ENCODE results near the gene C19orf85. TPM values are rescaled to one million over a fixed set of nuclear protein-coding genes. Genes with fewer than 3 reads are reported as not detected.
A peak's percentile ranks its signal among the peaks of the same experiment; 100 is the strongest.

The C19orf85 gene
- total RNA-seq, 1 experiment from 2014 or later, result not detected

- CTCF ChIA-PET, result no interaction called here
- H3K27me3 ChIP-seq (ENCODE audit: control insufficient read depth, insufficient read depth, low read length), result peaks cover 21% of the 10 kb centered on the region
- POLR2A ChIA-PET, result no interaction called here
- no peak overlapping the region for H3K27ac ChIP-seq (ENCODE audit: low read length)
- no peak for DNase-seq (ENCODE audit: low read depth, low spot score)
- H3K4me1 ChIP-seq (ENCODE audit: control insufficient read depth, insufficient read depth, low read length), result peaks cover 5% of the 10 kb centered on the region; the same call in 1 of the 2 replicates
- BruUV-seq (replicated peaks), result no TSS peak
- intact Hi-C loops (cut with micrococcal nuclease; ENCODE audit: unreplicated experiment), result no loop called here
- no peak for ATAC-seq
- TF ChIP-seq SIN3A (IDR thresholded peaks at IDR 0.05; ENCODE audit: borderline replicate concordance, insufficient read depth, low read depth, low read length) (no peak), POLR2AphosphoS5 (IDR thresholded peaks at IDR 0.05; ENCODE audit: low read depth, low read length) (no peak), CTCF (IDR thresholded peaks at IDR 0.05) (no peak), REST (IDR thresholded peaks at IDR 0.05; ENCODE audit: insufficient read depth in 1 of 2, low read depth in 2 of 2, low read length in 1 of 2) (no peak), TCF7L2 (IDR thresholded peaks at IDR 0.05; ENCODE audit: low read depth, low read length) (no peak)
- H3K36me3 ChIP-seq (ENCODE audit: control insufficient read depth, insufficient read depth, low read length), result no peaks in the 10 kb centered on the region
- in situ Hi-C loops (cut with HindIII; ENCODE audit: low pct_unique_long_range_greater_than_20kb, low sequenced_read_pairs), result no loop called here
- no peaks in the 10 kb centered on the region for H3K9me3 ChIP-seq (ENCODE audit: control insufficient read depth, insufficient read depth, low read depth, low read length)
- no peak overlapping the region for H3K4me3 ChIP-seq (ENCODE audit: low read depth in 2 of 2, low read length in 2 of 2)
These were observed 23.2 kb downstream of the C19orf85 start for GRCh38 chr19:55441319-55441691.

- Histone ChIP-seq H3K36me3 (ENCODE audit: control insufficient read depth, insufficient read depth, low read length) (no peaks in the 10 kb centered on the region), H3K9me3 (ENCODE audit: control insufficient read depth, insufficient read depth, low read depth, low read length) (no peaks in the 10 kb centered on the region), H3K27me3 (ENCODE audit: control insufficient read depth, insufficient read depth, low read length) (peaks cover 21% of the 10 kb centered on the region), H3K4me1 (ENCODE audit: control insufficient read depth, insufficient read depth, low read length) (peaks cover 5% of the 10 kb centered on the region; the same call in 1 of the 2 replicates), H3K4me3 (ENCODE audit: low read depth in 2 of 2, low read length in 2 of 2) (peak overlapping the region in 1 of 2 experiments; percentile 19; a peak in 1 of 4 replicates), H3K27ac (ENCODE audit: low read length) (no peak overlapping the region)
- intact Hi-C loops (cut with micrococcal nuclease; ENCODE audit: unreplicated experiment), result no loop called here
- ATAC-seq, result no peak
- in situ Hi-C loops (cut with HindIII; ENCODE audit: low pct_unique_long_range_greater_than_20kb, low sequenced_read_pairs), result no loop called here
- ChIA-PET POLR2A (no interaction called here), CTCF (no interaction called here)
- TF ChIP-seq SIN3A (IDR thresholded peaks at IDR 0.05; ENCODE audit: borderline replicate concordance, insufficient read depth, low read depth, low read length) (no peak), POLR2AphosphoS5 (IDR thresholded peaks at IDR 0.05; ENCODE audit: low read depth, low read length) (no peak), REST (IDR thresholded peaks at IDR 0.05; ENCODE audit: insufficient read depth in 1 of 2, low read depth in 2 of 2, low read length in 1 of 2) (no peak)
- DNase-seq (ENCODE audit: low read depth, low spot score), result no peak
- no TSS peak for BruUV-seq (replicated peaks)
These were observed 24.0 kb downstream of the C19orf85 start for GRCh38 chr19:55440411-55441105.
